Measurements from ENCODE around the gene MORN2. TPM values are rescaled to one million over a fixed set of nuclear protein-coding genes. Genes with fewer than 3 reads are reported as not detected.

The MORN2 gene
- total RNA-seq, 1 experiment from 2014 or later, result 8.0 TPM

GRCh38 chr2:38889045-38889444 lies 13.3 kb downstream of the MORN2 start:
- H2AFZ ChIP-seq (ENCODE audit: low read length), result no peak overlapping the region
- H3K56ac ChIP-seq (ENCODE audit: insufficient read length, low read depth, low read length), result no peak overlapping the region
- H4K5ac ChIP-seq (ENCODE audit: insufficient read length, low read depth, low read length), result no peak overlapping the region
- no peak overlapping the region for H2BK15ac ChIP-seq (ENCODE audit: low read depth, low read length)
- Mint-ChIP-seq H3K9me3 (no peaks in the 10 kb centered on the region), H3K36me3 (ENCODE audit: insufficient read depth in 1 of 3, low read depth in 3 of 3) (no peaks in the 10 kb centered on the region), H3K27ac (no peak overlapping the region), H3K27me3 (ENCODE audit: low read depth) (no peaks in the 10 kb centered on the region), H3K4me3 (no peak overlapping the region), H3K4me1 (peaks cover 0 to 3% of the 10 kb centered on the region in 2 experiments; a peak in 1 of 4 replicates)
- H3K4ac ChIP-seq (ENCODE audit: low read depth, low read length), result no peak overlapping the region
- no peak overlapping the region for H3K27ac ChIP-seq (ENCODE audit: insufficient read length, low read depth, low read length)
- H3K23ac ChIP-seq (ENCODE audit: insufficient read length, low read depth, low read length), result no peak overlapping the region
- no peak overlapping the region for H2BK12ac ChIP-seq (ENCODE audit: insufficient read length, low read depth, low read length)
- no peak overlapping the region for H3K4me2 ChIP-seq (ENCODE audit: insufficient read depth, insufficient read length, low read length)
- TF ChIP-seq, protein P1, sequence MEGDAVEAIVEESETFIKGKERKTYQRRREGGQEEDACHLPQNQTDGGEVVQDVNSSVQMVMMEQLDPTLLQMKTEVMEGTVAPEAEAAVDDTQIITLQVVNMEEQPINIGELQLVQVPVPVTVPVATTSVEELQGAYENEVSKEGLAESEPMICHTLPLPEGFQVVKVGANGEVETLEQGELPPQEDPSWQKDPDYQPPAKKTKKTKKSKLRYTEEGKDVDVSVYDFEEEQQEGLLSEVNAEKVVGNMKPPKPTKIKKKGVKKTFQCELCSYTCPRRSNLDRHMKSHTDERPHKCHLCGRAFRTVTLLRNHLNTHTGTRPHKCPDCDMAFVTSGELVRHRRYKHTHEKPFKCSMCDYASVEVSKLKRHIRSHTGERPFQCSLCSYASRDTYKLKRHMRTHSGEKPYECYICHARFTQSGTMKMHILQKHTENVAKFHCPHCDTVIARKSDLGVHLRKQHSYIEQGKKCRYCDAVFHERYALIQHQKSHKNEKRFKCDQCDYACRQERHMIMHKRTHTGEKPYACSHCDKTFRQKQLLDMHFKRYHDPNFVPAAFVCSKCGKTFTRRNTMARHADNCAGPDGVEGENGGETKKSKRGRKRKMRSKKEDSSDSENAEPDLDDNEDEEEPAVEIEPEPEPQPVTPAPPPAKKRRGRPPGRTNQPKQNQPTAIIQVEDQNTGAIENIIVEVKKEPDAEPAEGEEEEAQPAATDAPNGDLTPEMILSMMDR (conservative IDR thresholded peaks at IDR 0.05), result no peak
- H2BK5ac ChIP-seq (ENCODE audit: insufficient read length, low read length), result no peak overlapping the region
- no peak overlapping the region for H3T11ph ChIP-seq (ENCODE audit: low read length)
- H3K14ac ChIP-seq (ENCODE audit: insufficient read depth, low read length), result no peak overlapping the region
- H3K18ac ChIP-seq (ENCODE audit: insufficient read length, low read depth, low read length), result no peak overlapping the region
- H4K91ac ChIP-seq (ENCODE audit: insufficient read length, low read depth, low read length), result no peak overlapping the region
- H3K27me3 ChIP-seq (ENCODE audit: insufficient read depth, low read length), result no peaks in the 10 kb centered on the region
- H3K4me1 ChIP-seq (ENCODE audit: insufficient read depth, low read length), result no peaks in the 10 kb centered on the region
- no peaks in the 10 kb centered on the region for H3K79me1 ChIP-seq (ENCODE audit: insufficient read depth, low read depth, low read length, poor library complexity, severe bottlenecking)
- H3K9ac ChIP-seq (ENCODE audit: extremely low read depth, insufficient read length, low read length), result no peak overlapping the region
- H2BK20ac ChIP-seq (ENCODE audit: low read depth, low read length, poor library complexity, severe bottlenecking), result no peak overlapping the region
- H3K23me2 ChIP-seq (ENCODE audit: insufficient read length, low read depth, low read length, poor library complexity, severe bottlenecking), result no peaks in the 10 kb centered on the region
- H3K9me3 ChIP-seq (ENCODE audit: control insufficient read depth, low read depth, low read length), result no peaks in the 10 kb centered on the region
- DNase-seq, result no peak
- no peak overlapping the region for H2BK120ac ChIP-seq (ENCODE audit: low read depth, low read length, poor library complexity, severe bottlenecking)
- H4K20me1 ChIP-seq (ENCODE audit: control insufficient read depth, insufficient read depth, insufficient read length), result no peaks in the 10 kb centered on the region
- H2AK5ac ChIP-seq (ENCODE audit: insufficient read length, low read length), result no peak overlapping the region
- no peaks in the 10 kb centered on the region for H3K79me2 ChIP-seq (ENCODE audit: insufficient read depth, low read length)
- H4K8ac ChIP-seq (replicated peaks; ENCODE audit: insufficient read length, low read depth, low read length), result no peak overlapping the region
